Measurements from ENCODE around the gene KDELR3. TPM values are rescaled to one million over a fixed set of nuclear protein-coding genes. Genes with fewer than 3 reads are reported as not detected.
A peak's percentile ranks its signal among the peaks of the same experiment; 100 is the strongest.

Gene KDELR3
- polyA plus RNA-seq, 6 donors from 2014 or later: 0.16 to 3.0 (median 0.31) TPM; not detected in 3

- peak overlapping the region; percentile 96 to 100 (median 100) for H3K4me3 Mint-ChIP-seq
- H3K9me3 Mint-ChIP-seq: peaks cover 0 to 6% (median 0%) of the 10 kb centered on the region in 7 donors
- peak; percentile 25 to 30 for ATAC-seq (ENCODE audit: low read depth in 2 of 2)
- H3K27ac Mint-ChIP-seq: peak overlapping the region; percentile 99 to 100 (median 100)
- peaks cover 15 to 18% of the 10 kb centered on the region in 2 donors for H3K36me3 Mint-ChIP-seq
- H3K27me3 Mint-ChIP-seq: no peaks in the 10 kb centered on the region
- H3K4me1 Mint-ChIP-seq: peaks cover 45 to 65% (median 57%) of the 10 kb centered on the region in 3 donors
- DNase-seq: no peak
These were observed 37.7 kb downstream of the KDELR3 start for GRCh38 chr22:38505541-38506117.

- Mint-ChIP-seq H3K27ac (peak within 1 kb of the TSS; percentile 99 to 100 (median 100)), H3K36me3 (peaks cover 13 to 15% of the 10 kb centered on the region in 2 donors), H3K4me1 (peaks cover 41 to 59% (median 54%) of the 10 kb centered on the region in 3 donors), H3K9me3 (peaks cover 0 to 6% (median 0%) of the 10 kb centered on the region in 7 donors), H3K4me3 (peak within 1 kb of the TSS; percentile 96 to 100 (median 100)), H3K27me3 (no peaks in the 10 kb centered on the region)
- ATAC-seq (ENCODE audit: low read depth in 2 of 2) (peak; percentile 72 to 77), DNase-seq (peak; percentile 93)
These were observed 38.4 kb downstream of the KDELR3 start, which contains the start of gene DDX17 for GRCh38 chr22:38506118-38506962. DDX17 (minus strand) TSS chr22:38506311.

DNA sequence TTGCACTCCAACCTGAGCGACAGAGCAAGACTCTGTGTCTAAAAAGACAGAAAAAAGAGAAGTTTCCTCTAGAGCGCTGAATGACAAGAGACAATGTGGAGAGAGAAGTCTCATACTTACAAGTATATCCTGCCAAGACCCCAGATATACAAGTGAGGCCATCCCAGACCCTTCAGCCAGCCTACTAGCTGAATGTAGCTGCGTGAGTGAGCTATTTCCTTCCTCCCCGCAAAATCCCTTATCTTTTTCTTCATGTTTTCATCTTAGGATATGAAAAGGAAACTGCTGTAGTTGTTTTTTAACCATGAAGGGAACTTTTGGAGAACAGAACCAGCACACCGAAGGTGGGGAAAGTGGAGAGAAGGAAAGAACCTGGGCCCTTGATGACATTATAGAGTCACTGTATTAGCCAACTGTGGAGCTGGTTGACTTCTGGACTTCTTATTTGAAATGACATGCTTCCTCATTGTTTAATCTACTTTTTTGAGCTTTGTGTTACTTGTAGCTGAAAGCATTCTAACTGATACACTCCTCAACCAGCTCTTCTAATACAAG lies 42.6 kb downstream of the KDELR3 start:
- ATAC-seq (ENCODE audit: low read depth in 2 of 2): no peak
- peaks cover 13 to 20% (median 15%) of the 10 kb centered on the region in 3 donors for H3K4me1 Mint-ChIP-seq
- peaks cover 0 to 15% of the 10 kb centered on the region in 2 donors for H3K36me3 Mint-ChIP-seq
- H3K27ac Mint-ChIP-seq: peak overlapping the region in 2 of 6 donors; percentile 28 to 47
- DNase-seq: no peak
- peaks cover 0 to 6% (median 0%) of the 10 kb centered on the region in 7 donors for H3K9me3 Mint-ChIP-seq
- no peak overlapping the region for H3K4me3 Mint-ChIP-seq
- H3K27me3 Mint-ChIP-seq: no peaks in the 10 kb centered on the region

DNA sequence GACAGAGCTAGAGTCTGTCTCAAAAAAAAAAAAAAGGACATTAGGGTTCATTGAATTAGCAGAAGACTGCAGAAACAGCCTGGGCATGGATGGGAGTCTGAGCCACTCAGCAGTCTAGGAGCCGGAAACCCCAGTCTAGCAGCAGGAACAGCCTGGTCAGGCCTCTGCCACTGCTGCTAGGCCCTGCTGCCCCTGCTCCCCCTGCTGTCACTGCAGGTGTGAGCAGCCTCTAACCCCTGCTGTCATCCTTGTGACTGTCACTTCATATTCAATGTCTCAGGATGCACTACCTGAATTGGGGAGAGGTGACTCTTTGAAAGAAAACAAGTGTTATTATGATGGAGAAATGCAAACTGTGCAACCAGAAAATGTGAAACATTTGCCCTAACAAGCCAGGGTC lies 45.2 kb downstream of the KDELR3 start:
- no peaks in the 10 kb centered on the region for H3K27me3 Mint-ChIP-seq
- peaks cover 5 to 9% (median 6%) of the 10 kb centered on the region in 3 donors for H3K4me1 Mint-ChIP-seq
- DNase-seq (peak; percentile 12), ATAC-seq (ENCODE audit: low read depth in 2 of 2) (peak; percentile 73 to 76)
- peaks cover 0 to 6% (median 0%) of the 10 kb centered on the region in 7 donors for H3K9me3 Mint-ChIP-seq
- no peak overlapping the region for H3K4me3 Mint-ChIP-seq
- H3K36me3 Mint-ChIP-seq: peaks cover 0 to 6% of the 10 kb centered on the region in 2 donors
- no peak overlapping the region for H3K27ac Mint-ChIP-seq

GRCh38 chr22:38518620-38519019 lies 50.7 kb downstream of the KDELR3 start:
- Mint-ChIP-seq H3K27me3 (peaks cover 0 to 5% (median 0%) of the 10 kb centered on the region in 3 donors), H3K27ac (no peak overlapping the region), H3K4me3 (no peak overlapping the region), H3K36me3 (no peaks in the 10 kb centered on the region), H3K4me1 (no peaks in the 10 kb centered on the region), H3K9me3 (no peaks in the 10 kb centered on the region)
- ATAC-seq (ENCODE audit: low read depth in 2 of 2) (no peak), DNase-seq (no peak)

- H3K4me3 Mint-ChIP-seq: no peak overlapping the region
- H3K9me3 Mint-ChIP-seq: no peaks in the 10 kb centered on the region
- peak overlapping the region in 1 of 6 donors; percentile 63 for H3K27ac Mint-ChIP-seq
- H3K4me1 Mint-ChIP-seq: peaks cover 3 to 5% (median 4%) of the 10 kb centered on the region in 3 donors
- no peaks in the 10 kb centered on the region for H3K36me3 Mint-ChIP-seq
- peaks cover 0 to 5% (median 0%) of the 10 kb centered on the region in 3 donors for H3K27me3 Mint-ChIP-seq
- DNase-seq (no peak), ATAC-seq (ENCODE audit: low read depth in 2 of 2) (no peak)
These were observed 51.8 kb downstream of the KDELR3 start for GRCh38 chr22:38519453-38520250.

- Mint-ChIP-seq H3K36me3 (no peaks in the 10 kb centered on the region), H3K27ac (peak overlapping the region in 1 of 6 donors; percentile 9), H3K4me1 (peaks cover 3 to 6% (median 4%) of the 10 kb centered on the region in 3 donors), H3K4me3 (no peak overlapping the region), H3K27me3 (peaks cover 0 to 5% (median 0%) of the 10 kb centered on the region in 3 donors), H3K9me3 (no peaks in the 10 kb centered on the region)
- no peak for DNase-seq
- ATAC-seq (ENCODE audit: low read depth in 2 of 2): no peak
These were observed 55.1 kb downstream of the KDELR3 start for GRCh38 chr22:38523029-38523428.

- Mint-ChIP-seq H3K4me3 (no peak overlapping the region), H3K27me3 (peaks cover 0 to 5% (median 0%) of the 10 kb centered on the region in 3 donors), H3K4me1 (peaks cover 3 to 6% (median 4%) of the 10 kb centered on the region in 3 donors), H3K9me3 (no peaks in the 10 kb centered on the region), H3K36me3 (no peaks in the 10 kb centered on the region), H3K27ac (peak overlapping the region in 3 of 6 donors; percentile 9 to 35 (median 18))
- DNase-seq: no peak
- ATAC-seq (ENCODE audit: low read depth in 2 of 2): no peak
These were observed 55.6 kb downstream of the KDELR3 start for GRCh38 chr22:38523479-38523878.

GRCh38 chr22:38524429-38524828 lies 56.5 kb downstream of the KDELR3 start:
- Mint-ChIP-seq H3K27ac (no peak overlapping the region), H3K36me3 (no peaks in the 10 kb centered on the region), H3K4me3 (peak overlapping the region in 2 of 8 donors; percentile 13 to 48), H3K9me3 (no peaks in the 10 kb centered on the region), H3K27me3 (peaks cover 0 to 5% (median 0%) of the 10 kb centered on the region in 3 donors), H3K4me1 (peaks cover 3 to 6% (median 4%) of the 10 kb centered on the region in 3 donors)
- DNase-seq (no peak), ATAC-seq (ENCODE audit: low read depth in 2 of 2) (no peak)

- H3K4me1 Mint-ChIP-seq: peaks cover 8 to 9% (median 9%) of the 10 kb centered on the region in 3 donors
- no peaks in the 10 kb centered on the region for H3K9me3 Mint-ChIP-seq
- H3K27me3 Mint-ChIP-seq: no peaks in the 10 kb centered on the region
- ATAC-seq (ENCODE audit: low read depth in 2 of 2): peak; percentile 78 to 82
- no peaks in the 10 kb centered on the region for H3K36me3 Mint-ChIP-seq
- peak overlapping the region in 6 of 8 donors; percentile 7 to 65 (median 42) for H3K4me3 Mint-ChIP-seq
- DNase-seq: peak; percentile 23
- H3K27ac Mint-ChIP-seq: peak overlapping the region; percentile 1 to 75 (median 26)
These were observed 63.5 kb downstream of the KDELR3 start for GRCh38 chr22:38531251-38531938.

Measured in naive B cell (primary cell).